Endothelial cell (in vitro differentiated cells): ENCODE measurements around the gene BAIAP2. TPM values are rescaled to one million over a fixed set of nuclear protein-coding genes. Genes with fewer than 3 reads are reported as not detected.

Experiments
- DNase-seq: peaks from one replicate; pipeline ENCODE4 v3.0.0; 2021; ENCODE audit warnings: low spot score
- H3K27ac Mint-ChIP-seq: one replicate; pipeline ENCODE4 v1.8.0; 2021; ENCODE audit warnings: mixed read lengths, inconsistent platforms; ENCODE audit not compliant: unreplicated experiment
- H3K27me3 Mint-ChIP-seq: one replicate; pipeline ENCODE4 v1.8.0; 2021; ENCODE audit warnings: mild to moderate bottlenecking, moderate library complexity, mixed read lengths, inconsistent platforms; ENCODE audit not compliant: unreplicated experiment
- H3K36me3 Mint-ChIP-seq: one replicate; pipeline ENCODE4 v1.8.0; 2021; ENCODE audit warnings: mild to moderate bottlenecking, low read depth, mixed read lengths, inconsistent platforms; ENCODE audit not compliant: unreplicated experiment
- H3K4me1 Mint-ChIP-seq: one replicate; pipeline ENCODE4 v1.8.0; 2021; ENCODE audit warnings: mild to moderate bottlenecking, mixed read lengths, inconsistent platforms; ENCODE audit not compliant: unreplicated experiment
- H3K4me3 Mint-ChIP-seq: one replicate; pipeline ENCODE4 v1.8.0; 2021; ENCODE audit warnings: mild to moderate bottlenecking, mixed read lengths, inconsistent platforms; ENCODE audit not compliant: unreplicated experiment
- H3K9me3 Mint-ChIP-seq: one replicate; pipeline ENCODE4 v1.8.0; 2021; ENCODE audit warnings: mixed read lengths, inconsistent platforms; ENCODE audit not compliant: unreplicated experiment
- total RNA-seq: library from RNA; stranded (reverse); fragmentation: NEBNext Ultra II Directional; extraction: Animal tissue kit (Norgen Biotek cat#: 25700); gene quantifications from one replicate; pipeline ENCODE4 v1.2.1, GENCODE V29; 2021; ENCODE audit not compliant: unreplicated experiment
- TF ChIP-seq, protein P1 (sequence below): fragments of 200-600 bp; sonication (generic); IDR thresholded peaks from one replicate; pipeline ENCODE4 v1.5.0; 2021; ENCODE audit warnings: antibody characterized with exemption; ENCODE audit not compliant: unreplicated experiment

BAIAP2 gene
- total RNA-seq, 1 donor from 2014 or later: 67.8 TPM

DNA sequence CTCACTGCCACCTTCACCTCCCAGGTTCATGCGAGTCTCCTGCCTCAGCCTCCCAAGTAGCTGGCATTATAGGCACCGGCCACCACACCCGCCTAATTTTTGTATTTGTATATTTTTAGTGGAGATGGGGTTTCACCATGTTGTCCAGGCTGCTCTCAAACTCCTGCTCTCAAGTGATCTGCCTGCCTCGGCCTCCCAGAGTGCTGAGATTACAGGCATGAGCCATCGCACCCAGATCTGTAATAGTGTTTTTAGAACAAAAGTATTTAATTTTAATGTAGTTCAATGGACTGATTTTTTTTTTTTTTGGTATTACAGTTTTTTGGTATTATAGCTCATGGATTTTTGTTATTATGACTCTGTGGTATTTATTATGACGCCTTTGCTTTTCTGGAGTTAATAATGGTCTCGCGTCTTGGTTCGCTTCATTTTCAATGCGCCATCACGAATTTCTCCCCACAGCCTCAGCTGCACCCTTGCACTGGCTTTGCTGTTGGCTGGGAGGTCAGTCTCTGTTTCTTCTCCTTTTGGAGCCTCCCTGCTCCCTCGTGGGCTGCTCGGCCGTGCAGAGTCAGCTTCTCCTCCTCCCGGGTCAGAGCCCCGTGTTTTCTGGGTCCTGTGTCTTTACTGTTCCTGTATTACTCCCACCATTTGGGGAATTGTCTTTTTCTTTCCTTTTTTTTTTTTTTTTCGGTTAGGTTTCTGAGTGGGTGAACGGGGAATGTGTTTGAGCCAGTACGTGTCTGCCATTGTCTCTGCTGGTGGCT lies 27.2 kb downstream of the BAIAP2 start:
- TF ChIP-seq, protein P1, sequence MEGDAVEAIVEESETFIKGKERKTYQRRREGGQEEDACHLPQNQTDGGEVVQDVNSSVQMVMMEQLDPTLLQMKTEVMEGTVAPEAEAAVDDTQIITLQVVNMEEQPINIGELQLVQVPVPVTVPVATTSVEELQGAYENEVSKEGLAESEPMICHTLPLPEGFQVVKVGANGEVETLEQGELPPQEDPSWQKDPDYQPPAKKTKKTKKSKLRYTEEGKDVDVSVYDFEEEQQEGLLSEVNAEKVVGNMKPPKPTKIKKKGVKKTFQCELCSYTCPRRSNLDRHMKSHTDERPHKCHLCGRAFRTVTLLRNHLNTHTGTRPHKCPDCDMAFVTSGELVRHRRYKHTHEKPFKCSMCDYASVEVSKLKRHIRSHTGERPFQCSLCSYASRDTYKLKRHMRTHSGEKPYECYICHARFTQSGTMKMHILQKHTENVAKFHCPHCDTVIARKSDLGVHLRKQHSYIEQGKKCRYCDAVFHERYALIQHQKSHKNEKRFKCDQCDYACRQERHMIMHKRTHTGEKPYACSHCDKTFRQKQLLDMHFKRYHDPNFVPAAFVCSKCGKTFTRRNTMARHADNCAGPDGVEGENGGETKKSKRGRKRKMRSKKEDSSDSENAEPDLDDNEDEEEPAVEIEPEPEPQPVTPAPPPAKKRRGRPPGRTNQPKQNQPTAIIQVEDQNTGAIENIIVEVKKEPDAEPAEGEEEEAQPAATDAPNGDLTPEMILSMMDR: no peak
- peaks cover 21% of the 10 kb centered on the region for H3K4me1 Mint-ChIP-seq
- no peak overlapping the region for H3K4me3 Mint-ChIP-seq
- no peaks in the 10 kb centered on the region for H3K9me3 Mint-ChIP-seq
- H3K36me3 Mint-ChIP-seq: peaks cover 21% of the 10 kb centered on the region
- H3K27me3 Mint-ChIP-seq: peaks cover 9% of the 10 kb centered on the region
- peak overlapping the region; percentile 12 for H3K27ac Mint-ChIP-seq
- DNase-seq: no peak

DNA sequence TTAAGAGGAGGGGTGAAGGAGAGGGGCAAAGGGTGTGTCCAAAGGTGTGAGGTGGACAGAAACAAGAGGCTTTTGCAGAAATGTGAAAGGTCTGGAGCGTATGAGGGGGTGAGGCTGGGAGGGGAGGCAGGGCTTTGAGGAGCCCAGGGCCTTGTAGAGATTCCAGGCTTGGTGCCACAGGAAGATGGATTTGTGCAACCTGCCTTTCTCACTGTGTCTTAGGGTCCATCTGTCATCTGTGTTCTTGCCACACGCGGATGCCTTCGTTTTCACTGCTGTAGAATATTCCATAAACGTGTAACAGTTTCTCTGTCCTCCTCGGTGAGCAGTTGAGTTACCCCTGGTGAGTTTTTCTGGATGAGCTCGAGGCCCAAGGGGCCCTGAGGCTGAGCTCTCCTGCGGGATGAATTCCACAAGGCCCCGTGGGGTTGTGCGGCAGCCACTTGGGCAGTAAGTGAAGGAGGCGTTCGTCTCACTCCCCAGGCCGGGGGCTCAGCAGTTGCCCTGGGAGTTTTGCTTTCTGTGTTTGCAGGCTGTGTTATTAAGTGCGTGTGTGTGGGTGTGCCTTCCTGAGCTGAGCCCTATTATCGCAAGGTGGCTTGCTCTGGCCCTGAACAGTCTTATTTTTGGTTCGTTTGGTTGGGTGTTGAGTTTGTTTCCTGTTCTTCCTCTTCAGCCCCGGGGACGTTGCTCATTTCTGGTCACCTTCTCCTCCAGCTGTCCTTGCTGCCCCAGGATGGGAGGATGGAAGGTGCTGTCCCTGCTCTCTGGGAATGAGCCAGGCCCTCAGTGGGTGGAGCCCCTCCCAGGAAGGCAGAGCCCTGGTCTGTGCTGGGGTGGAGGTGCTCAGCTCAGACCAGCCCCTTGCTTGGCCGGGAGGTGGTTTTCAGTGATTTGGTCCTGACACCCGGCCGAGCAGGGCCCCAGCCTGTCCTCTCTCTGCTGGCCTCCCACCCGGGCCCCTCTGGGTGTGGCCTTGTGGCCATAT lies 28.4 kb downstream of the BAIAP2 start:
- Mint-ChIP-seq H3K9me3 (no peaks in the 10 kb centered on the region), H3K27ac (peak overlapping the region; percentile 8), H3K27me3 (peaks cover 9% of the 10 kb centered on the region), H3K4me1 (peaks cover 16% of the 10 kb centered on the region), H3K36me3 (peaks cover 21% of the 10 kb centered on the region), H3K4me3 (peak overlapping the region; percentile 31)
- DNase-seq: no peak
- TF ChIP-seq, protein P1: no peak

DNA sequence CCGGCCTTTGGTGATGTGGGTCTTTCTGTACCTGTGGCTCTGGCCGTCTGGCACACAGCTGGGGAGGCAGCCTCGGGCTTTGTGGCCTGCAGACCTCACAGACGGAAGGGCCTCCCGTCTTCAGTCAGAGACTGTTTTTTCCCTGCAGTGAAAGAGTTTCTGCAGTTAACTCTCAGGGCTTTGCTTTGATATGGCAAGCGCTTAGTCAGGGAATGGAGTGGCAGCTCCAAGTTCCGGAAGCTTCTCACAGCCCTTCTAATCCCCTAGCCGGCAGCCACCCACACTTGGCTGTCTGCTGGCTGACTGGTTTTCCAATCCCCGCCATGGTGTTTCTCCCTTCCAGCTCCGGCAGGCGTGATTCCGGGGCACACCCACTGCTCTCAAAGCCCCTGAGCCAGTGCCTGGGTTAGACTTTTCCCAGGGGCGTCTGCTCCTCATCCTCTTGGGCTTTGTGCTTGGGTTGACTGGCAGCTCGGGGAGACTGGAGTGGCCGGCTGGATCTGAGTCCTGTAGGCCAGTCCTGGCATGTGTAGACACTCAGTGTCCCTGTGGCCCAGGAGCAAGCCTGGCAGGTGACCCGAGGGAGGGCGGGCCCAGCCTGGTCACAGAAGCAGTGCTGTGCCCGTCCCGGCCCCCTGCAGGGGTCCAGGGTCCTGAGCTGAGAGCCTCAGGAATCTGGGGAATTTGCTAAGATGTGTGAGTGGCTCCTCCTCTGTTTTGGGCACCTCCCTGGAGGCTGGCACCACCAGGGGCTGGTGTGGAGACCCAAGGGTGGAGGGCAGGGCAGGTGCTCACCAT lies 29.9 kb downstream of the BAIAP2 start:
- H3K9me3 Mint-ChIP-seq: no peaks in the 10 kb centered on the region
- H3K36me3 Mint-ChIP-seq: peaks cover 21% of the 10 kb centered on the region
- TF ChIP-seq, protein P1: no peak

DNA sequence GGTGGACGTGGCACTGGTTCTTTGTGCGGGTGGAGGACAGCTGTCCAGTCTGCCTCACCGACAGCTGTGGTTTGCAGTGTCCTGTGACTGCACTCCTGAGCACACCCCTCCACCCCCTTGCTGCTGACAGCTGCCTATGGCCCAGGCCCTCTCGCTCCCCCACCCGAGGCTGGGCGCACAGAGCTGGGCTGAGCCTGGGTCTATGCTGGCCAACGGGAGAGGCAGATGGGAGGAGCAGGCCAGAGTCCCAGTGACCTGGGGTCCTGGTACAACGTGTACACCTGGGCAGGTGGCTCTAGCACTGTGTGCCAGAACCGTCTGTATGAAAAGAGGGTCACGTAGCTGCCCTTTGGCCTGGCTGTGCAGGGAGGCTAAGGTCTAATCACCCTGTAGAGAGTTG lies 30.5 kb downstream of the BAIAP2 start:
- TF ChIP-seq, protein P1: no peak
- H3K9me3 Mint-ChIP-seq: no peaks in the 10 kb centered on the region
- peaks cover 16% of the 10 kb centered on the region for H3K4me1 Mint-ChIP-seq
- no peak overlapping the region for H3K27ac Mint-ChIP-seq
- H3K4me3 Mint-ChIP-seq: no peak overlapping the region
- peaks cover 15% of the 10 kb centered on the region for H3K36me3 Mint-ChIP-seq
- peaks cover 12% of the 10 kb centered on the region for H3K27me3 Mint-ChIP-seq
- no peak for DNase-seq

More for the DNA sequence above, 29.9 kb downstream of the BAIAP2 start:
- no peak for DNase-seq
- Mint-ChIP-seq H3K4me3 (no peak overlapping the region), H3K4me1 (peaks cover 16% of the 10 kb centered on the region), H3K27me3 (peaks cover 12% of the 10 kb centered on the region), H3K27ac (no peak overlapping the region)
